ENCODE measurements around the gene SYNJ1.
A peak's percentile ranks its signal among the peaks of the same experiment; 100 is the strongest.
"Not testable (repeated sequence)": the region's sequence is repeated elsewhere in the genome, so short reads cannot be mapped to it uniquely, and the experiment has no call there.

The SYNJ1 gene

GRCh38 chr21:32705139-32705538, 22.7 kb downstream of the SYNJ1 start:
- H3K4me3 ChIP-seq (ENCODE audit: control insufficient read depth, low read depth, low read length) = no peak overlapping the region
- no peak for DNase-seq (ENCODE audit: low read depth)
- TF ChIP-seq CTCF (conservative IDR thresholded peaks at IDR 0.05; ENCODE audit: control insufficient read depth, insufficient read depth, low read depth, low read length) = no peak

GRCh38 chr21:32702702-32703101, 25.1 kb downstream of the SYNJ1 start:
- TF ChIP-seq CTCF (conservative IDR thresholded peaks at IDR 0.05; ENCODE audit: control insufficient read depth, insufficient read depth, low read depth, low read length) = no peak
- DNase-seq (ENCODE audit: low read depth) = peak; percentile 71
- H3K4me3 ChIP-seq (ENCODE audit: control insufficient read depth, low read depth, low read length) = no peak overlapping the region

DNA sequence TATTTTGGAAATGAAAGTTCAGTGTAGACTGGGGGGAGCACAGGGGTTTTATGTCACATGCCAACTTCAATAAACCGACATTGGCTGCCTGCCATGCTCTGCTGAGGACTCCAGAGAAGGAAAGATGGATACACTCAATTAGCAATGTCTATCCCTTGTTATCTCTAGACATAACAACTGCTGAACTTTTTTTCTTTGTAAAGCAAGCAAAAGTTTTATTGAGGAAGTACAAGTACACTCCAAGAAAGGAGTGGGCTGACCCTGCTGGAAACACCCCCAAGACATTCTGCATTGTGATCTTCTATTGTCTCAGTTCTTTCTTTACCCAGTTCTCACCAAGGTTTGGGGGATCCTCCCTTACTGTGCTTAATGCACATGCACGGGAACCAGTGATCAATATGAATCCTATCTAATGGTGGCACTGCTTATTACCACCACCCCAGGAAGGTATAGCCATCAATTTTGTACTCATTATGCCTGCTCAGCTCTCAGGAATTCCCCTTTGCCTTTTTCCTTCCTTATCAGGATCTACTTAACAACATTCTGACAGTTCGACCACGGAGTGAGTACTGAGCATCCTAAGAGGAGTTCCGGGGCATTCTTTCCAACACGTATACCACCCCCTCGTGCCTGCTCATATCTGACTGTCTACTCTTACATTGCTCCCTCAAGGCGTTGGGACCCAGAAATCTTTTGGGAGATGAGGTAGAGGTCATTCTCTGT, 28.7 kb downstream of the SYNJ1 start:
- no peak for DNase-seq (ENCODE audit: low read depth)
- no peak overlapping the region for H3K4me3 ChIP-seq (ENCODE audit: control insufficient read depth, low read depth, low read length)
- no peak for TF ChIP-seq CTCF (conservative IDR thresholded peaks at IDR 0.05; ENCODE audit: control insufficient read depth, insufficient read depth, low read depth, low read length)

DNA sequence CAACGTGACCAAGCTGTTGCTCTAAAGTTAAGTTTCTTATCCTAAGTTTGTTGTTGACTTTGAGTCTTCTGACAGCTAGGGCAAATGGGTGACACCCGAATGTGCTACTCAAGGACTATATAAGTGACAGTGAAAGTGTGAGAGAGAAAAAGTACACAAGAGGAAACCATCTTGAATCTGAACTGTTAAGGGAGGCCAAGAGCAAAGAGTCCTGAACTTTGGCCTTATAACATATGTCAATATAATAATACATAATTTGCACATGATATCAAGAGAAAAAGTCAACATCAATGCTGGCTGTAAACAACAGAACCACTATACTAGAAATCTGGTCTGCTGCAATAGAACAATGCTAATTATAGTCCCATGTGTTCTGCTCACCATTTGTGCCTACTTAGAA, 29.5 kb downstream of the SYNJ1 start:
- no peak for TF ChIP-seq CTCF (conservative IDR thresholded peaks at IDR 0.05; ENCODE audit: control insufficient read depth, insufficient read depth, low read depth, low read length)
- H3K4me3 ChIP-seq (ENCODE audit: control insufficient read depth, low read depth, low read length) = no peak overlapping the region
- no peak for DNase-seq (ENCODE audit: low read depth)

GRCh38 chr21:32695482-32695881, 32.3 kb downstream of the SYNJ1 start:
- not testable (repeated sequence) for H3K4me3 ChIP-seq (ENCODE audit: control insufficient read depth, low read depth, low read length); DNase-seq (ENCODE audit: low read depth)

DNA sequence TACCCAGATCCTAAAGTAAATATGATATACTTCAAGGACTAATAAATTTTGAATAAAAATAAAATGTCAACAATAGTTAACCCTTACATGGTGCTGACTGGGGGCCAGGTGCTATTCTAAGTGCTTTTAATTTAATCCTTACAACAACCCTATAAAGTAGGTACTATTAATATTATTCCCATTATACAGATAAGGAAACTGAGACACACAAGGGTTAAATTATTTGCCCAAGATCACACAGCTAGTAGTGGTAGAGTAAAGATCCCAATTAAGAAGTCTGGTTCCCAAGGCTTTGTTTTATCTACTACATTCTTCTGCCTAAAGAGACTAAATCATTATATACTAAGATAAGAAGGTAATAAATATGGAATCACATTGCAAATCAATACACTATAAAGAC, 34.2 kb downstream of the SYNJ1 start:
- H3K4me3 ChIP-seq (ENCODE audit: control insufficient read depth, low read depth, low read length) = no peak overlapping the region
- no peak for TF ChIP-seq CTCF (conservative IDR thresholded peaks at IDR 0.05; ENCODE audit: control insufficient read depth, insufficient read depth, low read depth, low read length)
- no peak for DNase-seq (ENCODE audit: low read depth)

DNA sequence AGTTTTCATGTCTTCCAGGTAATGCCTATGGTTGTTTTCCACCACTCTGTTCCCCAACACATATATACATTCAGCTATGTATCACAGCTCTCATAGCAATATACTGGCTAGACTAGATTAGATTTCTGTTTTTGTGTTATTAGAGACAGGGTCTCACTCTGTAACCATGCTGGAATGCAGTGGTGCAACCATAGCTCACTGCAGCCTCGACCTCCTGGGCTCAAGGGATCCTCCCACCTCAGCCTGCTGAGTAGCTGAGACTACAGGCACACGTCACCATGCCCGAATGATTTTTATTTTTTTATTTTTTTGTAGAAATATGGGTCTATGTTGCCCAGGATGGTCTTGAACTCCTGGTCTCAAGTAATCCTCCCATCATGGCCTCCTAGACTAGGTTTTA, 37.7 kb downstream of the SYNJ1 start:
- no peak for TF ChIP-seq CTCF (conservative IDR thresholded peaks at IDR 0.05; ENCODE audit: control insufficient read depth, insufficient read depth, low read depth, low read length)
- no peak for DNase-seq (ENCODE audit: low read depth)
- no peak overlapping the region for H3K4me3 ChIP-seq (ENCODE audit: control insufficient read depth, low read depth, low read length)

All from fibroblast of mammary gland (primary cell).